ENCODE results near the gene TDRD15. TPM values are rescaled to one million over a fixed set of nuclear protein-coding genes. Genes with fewer than 3 reads are reported as not detected.

The TDRD15 gene
- total and polyA plus RNA-seq, 2 of the 13 experiments (the other 11 are each of a cell fraction or from before 2014, with no cell fraction given), result 0.12 to 0.29 TPM

DNA sequence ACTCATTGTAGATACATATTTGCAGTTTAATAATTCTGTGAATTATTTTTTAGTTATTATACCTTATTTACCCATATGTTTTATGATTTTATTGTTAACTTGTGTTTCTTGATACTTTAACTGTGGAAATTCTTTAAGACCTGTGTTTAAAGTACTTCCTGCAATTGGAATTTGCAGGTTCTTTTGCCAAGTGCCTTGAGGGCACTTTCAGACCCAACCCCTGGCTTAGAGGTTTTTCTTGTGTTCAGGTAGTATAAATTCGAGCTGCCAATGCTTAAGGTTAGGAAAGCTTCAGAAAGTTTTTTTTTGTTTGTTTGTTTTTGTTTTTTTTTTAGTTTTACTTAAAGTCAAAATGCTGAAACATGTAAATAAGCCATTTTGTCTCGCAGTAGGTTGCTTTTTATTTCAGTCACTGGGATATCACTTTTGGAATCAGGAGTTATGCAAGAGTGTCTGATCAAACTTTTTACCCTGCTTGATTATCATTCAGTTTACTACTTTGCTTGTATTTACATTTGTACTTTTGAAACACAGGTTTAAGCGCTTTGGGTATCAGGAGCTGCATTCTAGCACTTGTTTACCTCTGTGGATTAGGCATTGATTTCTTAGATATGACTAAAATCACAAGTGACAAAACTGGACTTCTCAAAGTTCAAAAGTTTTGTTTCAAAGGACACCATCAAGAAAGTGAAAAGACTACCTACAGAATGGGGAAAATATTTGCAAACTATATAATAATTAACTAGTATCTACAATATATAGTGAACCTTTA lies 31.8 kb downstream of the TDRD15 start (continued):
- TF ChIP-seq ZNF782 (CRISPR knock-in tag; IDR thresholded peaks at IDR 0.05; ENCODE audit: borderline replicate concordance) (no peak), BRD4 (CRISPR knock-in tag; IDR thresholded peaks at IDR 0.05) (no peak), ZMAT3 (CRISPR knock-in tag; conservative IDR thresholded peaks at IDR 0.05) (peak; percentile 58; the same call in 1 of the 2 replicates), STAG1 (CRISPR knock-in tag; IDR thresholded peaks at IDR 0.05) (no peak), ZC3H13 (CRISPR knock-in tag; IDR thresholded peaks at IDR 0.05) (no peak), HMG20B (CRISPR knock-in tag; conservative IDR thresholded peaks at IDR 0.05) (no peak; the same call in 1 of the 2 replicates), MEIS1 (CRISPR knock-in tag; IDR thresholded peaks at IDR 0.05; ENCODE audit: borderline replicate concordance) (no peak), ZNF841 (CRISPR knock-in tag; IDR thresholded peaks at IDR 0.05; ENCODE audit: borderline replicate concordance) (no peak), ZNF432 (CRISPR knock-in tag; IDR thresholded peaks at IDR 0.05; ENCODE audit: borderline replicate concordance) (no peak), NRL (CRISPR knock-in tag; IDR thresholded peaks at IDR 0.05; ENCODE audit: borderline replicate concordance) (no peak), SMAD3 (CRISPR knock-in tag; IDR thresholded peaks at IDR 0.05) (peak; percentile 70; the same call in 1 of the 2 replicates), ZFP36 (IDR thresholded peaks at IDR 0.05; ENCODE audit: borderline replicate concordance, low read depth, low read length, partially characterized antibody) (no peak), SOX13 (IDR thresholded peaks at IDR 0.05) (no peak; the same call in 1 of the 2 replicates), SOX13 (CRISPR knock-in tag; conservative IDR thresholded peaks at IDR 0.05 in 1 of 2, IDR thresholded peaks at IDR 0.05 in 1 of 2) (peak in 1 of 2 experiments; percentile 90; a peak in 2 of 4 replicates), CENPT (CRISPR knock-in tag; IDR thresholded peaks at IDR 0.05; ENCODE audit: low read depth) (no peak), KMT2A (CRISPR knock-in tag; IDR thresholded peaks at IDR 0.05) (no peak), ELF4 (CRISPR knock-in tag; IDR thresholded peaks at IDR 0.05; ENCODE audit: borderline replicate concordance) (no peak)
- TF ChIP-seq, protein P1, sequence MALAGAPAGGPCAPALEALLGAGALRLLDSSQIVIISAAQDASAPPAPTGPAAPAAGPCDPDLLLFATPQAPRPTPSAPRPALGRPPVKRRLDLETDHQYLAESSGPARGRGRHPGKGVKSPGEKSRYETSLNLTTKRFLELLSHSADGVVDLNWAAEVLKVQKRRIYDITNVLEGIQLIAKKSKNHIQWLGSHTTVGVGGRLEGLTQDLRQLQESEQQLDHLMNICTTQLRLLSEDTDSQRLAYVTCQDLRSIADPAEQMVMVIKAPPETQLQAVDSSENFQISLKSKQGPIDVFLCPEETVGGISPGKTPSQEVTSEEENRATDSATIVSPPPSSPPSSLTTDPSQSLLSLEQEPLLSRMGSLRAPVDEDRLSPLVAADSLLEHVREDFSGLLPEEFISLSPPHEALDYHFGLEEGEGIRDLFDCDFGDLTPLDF (CRISPR knock-in tag; IDR thresholded peaks at IDR 0.05), result no peak
- TF ChIP-seq, protein P2, sequence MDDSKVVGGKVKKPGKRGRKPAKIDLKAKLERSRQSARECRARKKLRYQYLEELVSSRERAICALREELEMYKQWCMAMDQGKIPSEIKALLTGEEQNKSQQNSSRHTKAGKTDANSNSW (CRISPR knock-in tag; IDR thresholded peaks at IDR 0.05; ENCODE audit: borderline replicate concordance), result no peak
- TF ChIP-seq, protein P3, sequence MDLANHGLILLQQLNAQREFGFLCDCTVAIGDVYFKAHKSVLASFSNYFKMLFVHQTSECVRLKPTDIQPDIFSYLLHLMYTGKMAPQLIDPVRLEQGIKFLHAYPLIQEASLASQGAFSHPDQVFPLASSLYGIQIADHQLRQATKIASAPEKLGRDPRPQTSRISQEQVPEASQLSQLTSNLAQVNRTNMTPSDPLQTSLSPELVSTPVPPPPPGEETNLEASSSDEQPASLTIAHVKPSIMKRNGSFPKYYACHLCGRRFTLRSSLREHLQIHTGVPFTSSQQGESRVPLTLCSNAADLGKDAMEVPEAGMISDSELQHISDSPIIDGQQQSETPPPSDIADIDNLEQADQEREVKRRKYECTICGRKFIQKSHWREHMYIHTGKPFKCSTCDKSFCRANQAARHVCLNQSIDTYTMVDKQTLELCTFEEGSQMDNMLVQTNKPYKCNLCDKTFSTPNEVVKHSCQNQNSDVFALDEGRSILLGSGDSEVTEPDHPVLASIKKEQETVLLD (CRISPR knock-in tag; IDR thresholded peaks at IDR 0.05; ENCODE audit: low read depth), result no peak
- TF ChIP-seq, protein P4, sequence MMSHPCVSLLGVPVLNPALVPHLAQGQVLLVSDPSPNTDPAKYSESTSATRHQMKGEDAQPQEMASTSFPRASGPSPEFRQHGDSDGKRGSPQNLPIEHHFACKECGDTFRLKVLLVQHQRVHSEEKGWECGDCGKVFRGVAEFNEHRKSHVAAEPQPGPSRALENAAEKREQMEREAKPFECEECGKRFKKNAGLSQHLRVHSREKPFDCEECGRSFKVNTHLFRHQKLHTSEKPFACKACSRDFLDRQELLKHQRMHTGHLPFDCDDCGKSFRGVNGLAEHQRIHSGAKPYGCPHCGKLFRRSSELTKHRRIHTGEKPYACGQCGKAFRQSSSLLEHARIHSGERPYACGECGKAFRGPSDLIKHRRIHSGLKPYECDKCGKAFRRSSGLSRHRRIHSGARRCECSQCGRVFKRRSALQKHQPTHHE (CRISPR knock-in tag; IDR thresholded peaks at IDR 0.05; ENCODE audit: borderline replicate concordance), result no peak
- TF ChIP-seq, protein P5, sequence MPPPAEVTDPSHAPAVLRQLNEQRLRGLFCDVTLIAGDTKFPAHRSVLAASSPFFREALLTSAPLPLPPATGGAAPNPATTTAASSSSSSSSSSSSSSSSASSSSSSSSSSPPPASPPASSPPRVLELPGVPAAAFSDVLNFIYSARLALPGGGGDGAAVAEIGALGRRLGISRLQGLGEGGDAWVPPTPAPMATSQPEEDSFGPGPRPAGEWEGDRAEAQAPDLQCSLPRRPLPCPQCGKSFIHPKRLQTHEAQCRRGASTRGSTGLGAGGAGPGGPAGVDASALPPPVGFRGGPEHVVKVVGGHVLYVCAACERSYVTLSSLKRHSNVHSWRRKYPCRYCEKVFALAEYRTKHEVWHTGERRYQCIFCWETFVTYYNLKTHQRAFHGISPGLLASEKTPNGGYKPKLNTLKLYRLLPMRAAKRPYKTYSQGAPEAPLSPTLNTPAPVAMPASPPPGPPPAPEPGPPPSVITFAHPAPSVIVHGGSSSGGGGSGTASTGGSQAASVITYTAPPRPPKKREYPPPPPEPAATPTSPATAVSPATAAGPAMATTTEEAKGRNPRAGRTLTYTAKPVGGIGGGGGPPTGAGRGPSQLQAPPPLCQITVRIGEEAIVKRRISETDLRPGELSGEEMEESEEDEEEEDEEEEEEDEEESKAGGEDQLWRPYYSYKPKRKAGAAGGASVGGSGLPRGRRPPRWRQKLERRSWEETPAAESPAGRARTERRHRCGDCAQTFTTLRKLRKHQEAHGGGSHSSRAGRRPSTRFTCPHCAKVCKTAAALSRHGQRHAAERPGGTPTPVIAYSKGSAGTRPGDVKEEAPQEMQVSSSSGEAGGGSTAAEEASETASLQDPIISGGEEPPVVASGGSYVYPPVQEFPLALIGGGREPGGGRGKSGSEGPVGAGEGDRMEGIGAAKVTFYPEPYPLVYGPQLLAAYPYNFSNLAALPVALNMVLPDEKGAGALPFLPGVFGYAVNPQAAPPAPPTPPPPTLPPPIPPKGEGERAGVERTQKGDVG (CRISPR knock-in tag; IDR thresholded peaks at IDR 0.05; ENCODE audit: borderline replicate concordance), result no peak

Measured in HepG2 (cell line).